PC-9 (cell line): ENCODE measurements around the gene CARS2.
"Not testable (repeated sequence)": the region's sequence is repeated elsewhere in the genome, so short reads cannot be mapped to it uniquely, and the experiment has no call there.

Source experiments
- EZH2 ChIP-seq: fragments of 200-600 bp; sonication (generic); IDR thresholded peaks from 2 replicates; pipeline ENCODE4 v1.8.0; 2017; ENCODE audit warnings: antibody characterized with exemption, low read depth
- TF ChIP-seq, protein P1 (sequence below): fragments of 200-600 bp; sonication (generic); conservative IDR thresholded peaks from 2 replicates; pipeline ENCODE4 v1.6.1; 2017; ENCODE audit warnings: mixed run types, antibody characterized with exemption, mild to moderate bottlenecking, moderate library complexity

DNA sequence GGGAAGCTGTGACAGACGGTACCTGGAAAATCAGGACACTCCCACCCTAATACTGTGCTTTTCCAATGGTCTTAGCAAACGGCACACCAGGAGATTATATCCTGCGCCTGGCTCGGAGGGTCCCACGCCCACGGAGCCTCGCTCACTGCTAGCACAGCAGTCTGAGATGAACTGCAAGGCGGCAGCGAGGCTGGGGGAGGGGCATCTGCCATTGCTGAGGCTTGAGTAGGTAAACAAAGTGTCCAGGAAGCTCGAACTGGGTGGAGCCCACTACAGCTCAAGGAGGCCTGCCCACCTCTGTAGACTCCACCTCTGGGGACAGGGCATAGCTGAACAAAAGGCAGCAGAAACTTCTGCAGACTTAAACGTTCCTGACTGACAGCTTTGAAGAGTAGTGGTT lies 36.1 kb downstream of the CARS2 start:
- TF ChIP-seq, protein P1, sequence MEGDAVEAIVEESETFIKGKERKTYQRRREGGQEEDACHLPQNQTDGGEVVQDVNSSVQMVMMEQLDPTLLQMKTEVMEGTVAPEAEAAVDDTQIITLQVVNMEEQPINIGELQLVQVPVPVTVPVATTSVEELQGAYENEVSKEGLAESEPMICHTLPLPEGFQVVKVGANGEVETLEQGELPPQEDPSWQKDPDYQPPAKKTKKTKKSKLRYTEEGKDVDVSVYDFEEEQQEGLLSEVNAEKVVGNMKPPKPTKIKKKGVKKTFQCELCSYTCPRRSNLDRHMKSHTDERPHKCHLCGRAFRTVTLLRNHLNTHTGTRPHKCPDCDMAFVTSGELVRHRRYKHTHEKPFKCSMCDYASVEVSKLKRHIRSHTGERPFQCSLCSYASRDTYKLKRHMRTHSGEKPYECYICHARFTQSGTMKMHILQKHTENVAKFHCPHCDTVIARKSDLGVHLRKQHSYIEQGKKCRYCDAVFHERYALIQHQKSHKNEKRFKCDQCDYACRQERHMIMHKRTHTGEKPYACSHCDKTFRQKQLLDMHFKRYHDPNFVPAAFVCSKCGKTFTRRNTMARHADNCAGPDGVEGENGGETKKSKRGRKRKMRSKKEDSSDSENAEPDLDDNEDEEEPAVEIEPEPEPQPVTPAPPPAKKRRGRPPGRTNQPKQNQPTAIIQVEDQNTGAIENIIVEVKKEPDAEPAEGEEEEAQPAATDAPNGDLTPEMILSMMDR = not testable (repeated sequence)
- not testable (repeated sequence) for TF ChIP-seq EZH2
